ENCODE measurements around the gene NUDC.
"Not testable (repeated sequence)": the region's sequence is repeated elsewhere in the genome, so short reads cannot be mapped to it uniquely, and the experiment has no call there.

The NUDC gene

GRCh38 chr1:26921540-26922430 is at the start of gene NUDC:
Gene NUDC (plus strand): TSS chr1:26921743. CDS start chr1:26921849, 106 bp downstream.
- in situ Hi-C loops (cut with MboI; ENCODE audit: low sequenced_read_pairs): no loop called here

DNA sequence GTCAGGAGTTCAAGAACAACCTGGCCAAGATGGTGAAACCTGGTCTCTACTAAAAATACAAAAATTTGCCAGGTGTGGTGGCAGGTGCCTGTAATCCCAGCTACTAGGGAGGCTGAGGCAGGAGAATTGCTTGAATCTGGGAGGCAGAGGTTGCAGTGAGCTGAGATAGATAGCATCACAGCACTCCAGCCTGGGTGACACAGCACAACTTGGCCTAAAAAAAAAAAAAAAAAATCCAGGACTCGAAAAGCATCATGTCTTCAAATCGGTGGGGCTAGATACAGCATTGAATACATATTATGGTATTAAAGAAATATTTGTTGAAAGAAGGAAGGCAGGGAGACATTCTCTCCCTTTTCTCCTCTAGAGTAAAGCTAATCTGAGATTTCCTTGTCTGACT is 48.4 kb upstream of the NUDC start:
- in situ Hi-C loops (cut with MboI; ENCODE audit: low sequenced_read_pairs): not testable (repeated sequence)

DNA sequence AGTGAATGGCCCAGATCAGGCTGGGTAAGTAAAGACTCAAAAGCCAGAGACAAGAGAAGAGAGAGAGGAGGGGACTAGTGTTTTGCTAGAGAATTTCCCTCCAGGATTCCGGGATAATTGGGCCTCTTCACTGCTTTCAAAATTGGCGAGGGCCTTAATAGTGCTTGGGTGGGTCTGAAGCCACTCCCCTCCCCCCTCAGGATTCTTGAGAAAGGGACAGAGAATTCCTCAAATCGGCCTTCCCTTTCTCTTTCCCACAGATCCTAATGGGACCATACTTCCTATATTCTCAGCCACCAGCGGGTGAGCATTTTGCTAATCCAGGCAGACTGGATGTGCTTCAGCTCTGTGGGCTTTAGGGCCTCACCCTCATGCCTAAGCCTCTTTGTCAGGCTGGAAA is 46.6 kb upstream of the NUDC start:
- in situ Hi-C loops (cut with MboI; ENCODE audit: low sequenced_read_pairs): no loop called here

DNA sequence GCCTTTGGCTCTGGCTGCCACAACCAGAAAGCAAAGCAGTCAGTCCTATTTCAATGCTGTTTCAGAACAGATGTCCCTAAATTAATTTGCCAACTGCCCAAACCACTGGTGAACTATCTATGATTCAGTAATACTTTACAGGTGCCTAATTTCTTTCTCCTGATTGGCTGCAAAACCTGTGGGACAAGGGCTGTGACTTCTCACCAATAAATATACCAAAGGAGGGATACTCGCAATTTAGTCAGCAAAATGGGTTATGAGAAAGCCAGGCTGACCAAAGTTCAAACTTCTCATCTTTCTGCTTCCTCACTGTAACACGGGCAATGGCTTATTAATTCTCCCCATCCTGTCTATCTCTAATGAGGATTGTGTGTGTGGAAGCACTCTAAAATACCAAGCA is 44.2 kb upstream of the NUDC start:
- in situ Hi-C loops (cut with MboI; ENCODE audit: low sequenced_read_pairs): no loop called here

- in situ Hi-C loops (cut with MboI; ENCODE audit: low sequenced_read_pairs): no loop called here
Observed at GRCh38 chr1:26879793-26880192, 41.8 kb upstream of the NUDC start.

GRCh38 chr1:26881611-26882010 is 39.9 kb upstream of the NUDC start:
- in situ Hi-C loops (cut with MboI; ENCODE audit: low sequenced_read_pairs): not testable (repeated sequence)

DNA sequence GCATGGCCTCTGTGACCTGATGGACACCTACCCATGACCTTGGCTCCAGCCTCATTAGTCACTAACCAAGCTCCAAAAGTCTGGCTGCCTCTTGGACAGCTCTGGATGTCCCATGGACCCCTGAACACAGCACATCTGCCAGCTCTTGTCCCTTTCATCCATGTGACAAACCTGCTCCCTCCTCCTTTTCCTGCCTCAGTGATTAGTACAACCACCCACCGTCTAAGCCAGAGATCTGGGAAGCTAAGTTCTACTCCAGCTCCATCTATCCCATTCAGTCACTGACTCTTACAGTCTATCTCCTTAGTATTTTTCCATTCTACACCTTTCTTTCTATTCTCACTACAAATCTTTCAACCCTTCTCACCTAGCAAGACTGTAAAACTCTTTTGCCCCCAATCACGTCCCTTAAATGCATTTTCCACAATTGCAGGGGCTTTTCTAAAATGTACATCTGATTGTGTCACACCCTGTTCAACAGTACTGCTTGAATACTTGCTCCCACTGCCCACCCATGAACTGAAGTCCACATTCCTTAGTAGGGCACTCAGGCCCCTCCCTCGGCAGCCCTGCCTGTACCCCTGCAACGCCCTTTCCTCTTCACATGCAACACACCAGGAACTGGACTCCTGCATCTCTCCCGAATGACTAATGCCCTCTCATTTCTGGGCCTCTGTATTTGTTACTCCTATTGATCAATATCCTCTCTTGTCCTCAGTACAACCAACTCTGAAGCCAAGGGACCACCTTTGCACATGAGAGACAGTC is 38.7 kb upstream of the NUDC start:
- in situ Hi-C loops (cut with MboI; ENCODE audit: low sequenced_read_pairs): no loop called here

- in situ Hi-C loops (cut with MboI; ENCODE audit: low sequenced_read_pairs): no loop called here
Observed at GRCh38 chr1:26887125-26887524, 34.4 kb upstream of the NUDC start.

GRCh38 chr1:26888231-26888630 is 33.3 kb upstream of the NUDC start:
- in situ Hi-C loops (cut with MboI; ENCODE audit: low sequenced_read_pairs): no loop called here

- in situ Hi-C loops (cut with MboI; ENCODE audit: low sequenced_read_pairs): no loop called here
Observed at GRCh38 chr1:26889551-26890466, 31.7 kb upstream of the NUDC start, which contains the start of gene GPN2. Gene GPN2 (minus strand): TSS chr1:26890283. CDS start chr1:26890096, 187 bp downstream.

GRCh38 chr1:26890467-26890796 is 31.1 kb upstream of the NUDC start:
- in situ Hi-C loops (cut with MboI; ENCODE audit: low sequenced_read_pairs): no loop called here

- in situ Hi-C loops (cut with MboI; ENCODE audit: low sequenced_read_pairs): no loop called here
Observed at GRCh38 chr1:26894263-26894662, 27.3 kb upstream of the NUDC start.

GRCh38 chr1:26897351-26897750 is 24.2 kb upstream of the NUDC start:
- in situ Hi-C loops (cut with MboI; ENCODE audit: low sequenced_read_pairs): no loop called here

DNA sequence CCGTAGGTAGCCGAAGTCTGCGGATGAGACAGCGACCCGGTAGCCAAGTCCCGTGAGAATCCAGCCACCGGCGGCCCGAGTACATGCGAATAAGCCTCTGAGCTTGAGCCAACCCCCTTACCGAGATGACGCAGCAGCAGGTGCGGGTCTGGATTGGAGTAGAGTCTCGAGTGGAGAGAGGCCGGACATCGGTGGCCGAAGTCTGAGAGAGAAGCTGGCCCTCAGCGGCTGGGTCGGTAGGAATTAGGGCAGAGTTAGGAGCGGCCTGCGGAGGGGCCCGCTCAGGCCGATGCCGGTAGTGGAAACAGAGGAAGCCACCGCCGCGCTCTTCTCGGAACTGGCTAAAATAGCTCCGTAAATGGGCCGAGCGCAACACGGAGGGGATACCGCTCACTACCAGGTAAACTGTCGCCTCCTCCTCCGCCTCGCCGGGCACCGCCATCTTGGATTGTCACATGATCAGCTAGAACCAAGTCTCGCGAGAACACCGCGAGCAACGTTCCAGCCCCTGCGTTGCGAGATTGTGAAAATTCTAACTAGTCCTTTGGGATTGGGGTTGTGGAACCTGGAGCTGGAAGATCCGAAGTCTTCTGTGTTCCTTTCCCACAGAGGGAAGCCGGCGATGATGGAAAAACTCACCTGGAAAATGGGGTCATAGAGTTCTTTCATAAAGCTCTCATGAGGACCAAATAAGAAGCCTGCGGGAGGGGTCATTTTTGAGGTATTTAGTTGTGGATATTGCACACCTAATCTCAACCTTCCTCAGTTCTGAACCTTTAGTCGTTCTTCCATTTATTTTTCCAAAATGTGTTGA is 21.3 kb upstream of the NUDC start, which contains the start of gene GPATCH3:
GPATCH3 (minus strand) TSS at position 467 of the 814 bp plus-strand sequence; CDS start at position 442, 25 bp downstream.
- in situ Hi-C loops (cut with MboI; ENCODE audit: low sequenced_read_pairs): no loop called here

GRCh38 chr1:26900815-26901511 is 20.6 kb upstream of the NUDC start:
- in situ Hi-C loops (cut with MboI; ENCODE audit: low sequenced_read_pairs): no loop called here

DNA sequence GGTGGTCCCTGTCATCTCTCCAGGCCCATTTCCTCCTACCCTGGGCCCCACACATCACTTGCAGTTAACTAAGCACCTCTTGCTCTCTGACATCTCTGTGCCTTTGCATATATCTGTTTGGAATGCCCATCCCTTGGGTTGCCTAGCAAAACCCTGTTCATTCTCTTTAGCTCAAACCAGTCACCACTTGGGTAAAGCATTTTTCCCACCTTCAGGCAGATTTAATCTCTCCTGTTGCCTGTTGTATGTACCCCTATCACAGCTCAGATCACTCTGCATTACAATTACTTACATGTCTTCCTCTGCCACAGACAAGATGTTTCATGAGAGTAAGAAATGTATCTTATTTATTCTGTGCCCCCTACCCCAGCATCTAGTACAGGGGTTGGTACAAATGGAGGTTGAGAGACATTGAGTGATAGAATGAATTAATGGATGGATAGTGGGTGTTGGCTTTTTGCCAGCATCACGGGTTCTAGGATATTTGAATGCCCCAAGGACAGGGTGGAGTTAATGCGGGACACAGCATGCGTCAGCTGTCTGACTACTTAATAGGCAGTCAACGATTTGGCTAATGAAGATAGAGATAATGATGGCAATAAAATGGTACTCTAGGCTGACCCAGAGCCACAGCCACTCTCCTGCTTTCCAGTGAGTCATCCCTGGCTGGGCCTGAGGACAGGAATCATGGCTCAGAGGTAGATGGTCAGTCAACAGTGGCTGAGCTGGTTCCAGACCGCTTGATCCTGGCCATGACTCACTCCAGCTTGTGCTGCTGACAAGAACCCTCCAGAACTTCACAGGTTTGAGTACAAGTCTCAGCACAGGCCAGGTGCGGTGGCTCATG is 14.2 kb upstream of the NUDC start:
- in situ Hi-C loops (cut with MboI; ENCODE audit: low sequenced_read_pairs): no loop called here

DNA sequence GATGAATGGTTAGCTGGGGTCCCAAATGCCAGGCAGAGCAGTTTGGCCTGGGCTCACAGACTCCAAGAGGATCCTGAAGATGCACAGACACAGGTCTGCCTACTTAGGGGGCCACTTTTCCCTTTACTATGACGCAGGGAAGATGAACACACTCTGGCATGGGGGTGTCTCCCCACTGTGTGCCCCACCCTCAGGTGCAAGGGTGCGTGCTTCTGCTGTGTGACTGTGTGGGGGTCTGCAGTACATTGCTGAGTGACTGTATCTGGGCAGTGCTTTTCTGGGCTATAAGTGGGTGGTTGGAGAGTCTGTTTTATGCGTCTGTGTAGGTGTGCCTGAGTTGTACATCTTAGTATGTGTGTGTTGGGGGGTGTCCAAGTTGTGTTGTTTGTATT is 11.6 kb upstream of the NUDC start:
- in situ Hi-C loops (cut with MboI; ENCODE audit: low sequenced_read_pairs): no loop called here

- in situ Hi-C loops (cut with MboI; ENCODE audit: low sequenced_read_pairs): no loop called here
Observed at GRCh38 chr1:26910343-26911160, 11.0 kb upstream of the NUDC start.

All from HL-60/S4 treated with retinoic acid at 250 ng/mL for 4 days and 3 days (cell line).